T-helper 17 cell (primary cell): ENCODE results near the gene TRMT13. TPM values are rescaled to one million over a fixed set of nuclear protein-coding genes. Genes with fewer than 3 reads are reported as not detected.
"Not testable (repeated sequence)": the region's sequence is repeated elsewhere in the genome, so short reads cannot be mapped to it uniquely, and the experiment has no call there.

Experiments used
- ATAC-seq: fragments of 150-1000 bp; cut with Tn5 transposase; 2 replicates; pipeline ENCODE4 v1.10.0; 2021; ENCODE audit warnings: mild to moderate bottlenecking, moderate library complexity
- DNase-seq, 3 donors: peaks; one replicate each; pipeline versions ENCODE4 v3.0.0 to v3.0.0-alpha.2; 2020 to 2021
- H3K9me3 ChIP-seq: one replicate; pipeline ENCODE4 v1.7.0; 2013; ENCODE audit warnings: low read length, mild to moderate bottlenecking; ENCODE audit not compliant: control insufficient read depth, poor library complexity, severe bottlenecking
- H3K27ac Mint-ChIP-seq: one replicate; pipeline ENCODE4 v1.8.0; 2022; ENCODE audit warnings: mild to moderate bottlenecking, moderate library complexity, mixed read lengths
- H3K27me3 Mint-ChIP-seq: one replicate; pipeline ENCODE4 v1.8.0; 2022; ENCODE audit warnings: mixed read lengths
- H3K36me3 Mint-ChIP-seq: one replicate; pipeline ENCODE4 v1.8.0; 2022; ENCODE audit warnings: low read depth, mixed read lengths
- H3K4me1 Mint-ChIP-seq: one replicate; pipeline ENCODE4 v1.8.0; 2022; ENCODE audit warnings: mild to moderate bottlenecking, mixed read lengths
- H3K4me3 Mint-ChIP-seq: one replicate; pipeline ENCODE4 v1.8.0; 2022; ENCODE audit warnings: mild to moderate bottlenecking, moderate library complexity, mixed read lengths
- total RNA-seq, 4 donors: library from RNA in 2 of 4; stranded (reverse) in 2 of 4; gene quantifications; one replicate each; pipeline ENCODE4 v1.2.3 and lab custom pipeline; 2022 to 2026

Gene TRMT13
- total RNA-seq, 2 donors from 2014 or later: 10.0 to 10.4 TPM

GRCh38 chr1:100178091-100178490 is 45.1 kb downstream of the TRMT13 start, which contains the start of gene LRRC39:
Gene LRRC39 (minus strand): TSS chr1:100178256. CDS start chr1:100168516, 9,740 bp downstream.
- DNase-seq (no peak), ATAC-seq (no peak)
- Mint-ChIP-seq H3K36me3 (no peaks in the 10 kb centered on the region), H3K27ac (no peak within 1 kb of the TSS), H3K4me1 (no peaks in the 10 kb centered on the region), H3K27me3 (no peaks in the 10 kb centered on the region), H3K4me3 (no peak within 1 kb of the TSS)
- H3K9me3 ChIP-seq: no peaks in the 10 kb centered on the region

- Mint-ChIP-seq H3K4me1 (no peaks in the 10 kb centered on the region), H3K27ac (peak overlapping the region; percentile 32), H3K36me3 (no peaks in the 10 kb centered on the region), H3K4me3 (no peak overlapping the region), H3K27me3 (no peaks in the 10 kb centered on the region)
- H3K9me3 ChIP-seq: no peaks in the 10 kb centered on the region
- ATAC-seq (no peak), DNase-seq (no peak)
Observed at GRCh38 chr1:100183370-100183769, 50.4 kb downstream of the TRMT13 start.

- DNase-seq: no peak
- H3K27ac Mint-ChIP-seq: no peak overlapping the region
- no peaks in the 10 kb centered on the region for H3K4me1 Mint-ChIP-seq
Observed at GRCh38 chr1:100184536-100184935, 51.6 kb downstream of the TRMT13 start.

GRCh38 chr1:100187912-100188311 is 54.9 kb downstream of the TRMT13 start:
- H3K4me1 Mint-ChIP-seq: peaks cover 2% of the 10 kb centered on the region
- H3K4me3 Mint-ChIP-seq: no peak overlapping the region
- H3K9me3 ChIP-seq: no peaks in the 10 kb centered on the region
- DNase-seq (no peak), ATAC-seq (no peak)
- no peaks in the 10 kb centered on the region for H3K27me3 Mint-ChIP-seq
- peaks cover 11% of the 10 kb centered on the region for H3K36me3 Mint-ChIP-seq
- H3K27ac Mint-ChIP-seq: no peak overlapping the region

More at GRCh38 chr1:100184536-100184935, 51.6 kb downstream of the TRMT13 start:
- no peaks in the 10 kb centered on the region for H3K9me3 ChIP-seq
- Mint-ChIP-seq H3K36me3 (no peaks in the 10 kb centered on the region), H3K4me3 (no peak overlapping the region), H3K27me3 (no peaks in the 10 kb centered on the region)
- ATAC-seq: peak; percentile 63

GRCh38 chr1:100188617-100189016 is 55.7 kb downstream of the TRMT13 start:
- no peak overlapping the region for H3K4me3 Mint-ChIP-seq
- peaks cover 2% of the 10 kb centered on the region for H3K4me1 Mint-ChIP-seq
- no peak overlapping the region for H3K27ac Mint-ChIP-seq
- H3K9me3 ChIP-seq: no peaks in the 10 kb centered on the region
- ATAC-seq (no peak), DNase-seq (no peak)
- H3K27me3 Mint-ChIP-seq: no peaks in the 10 kb centered on the region
- H3K36me3 Mint-ChIP-seq: peaks cover 11% of the 10 kb centered on the region

- no peak overlapping the region for H3K4me3 Mint-ChIP-seq
- H3K36me3 Mint-ChIP-seq: peaks cover 25% of the 10 kb centered on the region
- H3K9me3 ChIP-seq: no peaks in the 10 kb centered on the region
- DNase-seq (no peak), ATAC-seq (no peak)
- H3K27ac Mint-ChIP-seq: no peak overlapping the region
- no peaks in the 10 kb centered on the region for H3K27me3 Mint-ChIP-seq
- H3K4me1 Mint-ChIP-seq: no peaks in the 10 kb centered on the region
Observed at GRCh38 chr1:100198596-100198995, 65.6 kb downstream of the TRMT13 start.

GRCh38 chr1:100200060-100200459 is 67.1 kb downstream of the TRMT13 start:
- H3K27me3 Mint-ChIP-seq, DNase-seq, H3K27ac Mint-ChIP-seq, H3K4me1 Mint-ChIP-seq, H3K4me3 Mint-ChIP-seq, ATAC-seq, H3K9me3 ChIP-seq: not testable (repeated sequence)
- H3K36me3 Mint-ChIP-seq: peaks cover 30% of the 10 kb centered on the region

Other genes with a start within 250 kb of the TRMT13 start
- gene SLC35A3, start 163.2 kb upstream of the TRMT13 start, total RNA-seq: 10 to 100 TPM; 20.4 to 26.7 TPM
- 1 to 10 TPM; 1.9 to 2.7 TPM for gene SASS6, start 233 bp upstream of the TRMT13 start, total RNA-seq
- 1 to 10 TPM in 1 of 2 donors, under 1 TPM in 1; 0.97 to 2.1 TPM for gene LRRC39, start 45.1 kb downstream of the TRMT13 start, total RNA-seq
- 1 to 10 TPM; 7.8 to 9.5 TPM for gene DBT, start 116.7 kb downstream of the TRMT13 start, total RNA-seq
- gene RTCA, start 133.1 kb downstream of the TRMT13 start, total RNA-seq: 10 to 100 TPM; 43.6 to 44.4 TPM
- 100 to 1,000 TPM; 186 to 281 TPM for gene CDC14A, start 219.3 kb downstream of the TRMT13 start, total RNA-seq